GM18867 (cell line): ENCODE data around the gene EGLN1.
A peak's percentile ranks its signal among the peaks of the same experiment; 100 is the strongest.

Source experiments
- ATAC-seq: cut with Tn5 transposase; IDR thresholded peaks from one replicate; pipeline ENCODE4 v1.9.1; 2021; ENCODE audit warnings: mild to moderate bottlenecking, moderate library complexity; ENCODE audit not compliant: unreplicated experiment

The EGLN1 gene

GRCh38 chr1:231334952-231335351, 87.1 kb downstream of the EGLN1 start:
- no peak for ATAC-seq

- ATAC-seq: peak; percentile 31
These were observed 87.9 kb downstream of the EGLN1 start for GRCh38 chr1:231334079-231334666.

DNA sequence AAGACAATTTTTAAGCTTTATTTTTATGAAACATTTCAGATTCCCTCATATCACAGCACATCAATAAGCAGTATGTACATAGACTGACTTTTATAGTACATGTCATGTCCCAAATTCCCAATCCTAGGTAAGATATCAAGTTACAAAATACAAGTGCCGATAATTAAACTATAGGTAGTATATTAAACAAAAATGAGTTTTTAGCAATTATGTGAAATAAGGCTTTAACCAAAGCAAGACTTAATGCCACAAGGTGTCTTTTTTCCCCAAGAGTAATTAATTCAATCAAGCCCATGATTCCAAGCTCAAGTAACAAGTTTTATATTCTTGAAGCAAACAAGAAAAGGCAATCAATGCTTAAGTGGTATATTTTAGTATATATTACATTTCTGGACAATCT, 89.3 kb downstream of the EGLN1 start:
- ATAC-seq: no peak

GRCh38 chr1:231329483-231329882, 92.6 kb downstream of the EGLN1 start:
- no peak for ATAC-seq

DNA sequence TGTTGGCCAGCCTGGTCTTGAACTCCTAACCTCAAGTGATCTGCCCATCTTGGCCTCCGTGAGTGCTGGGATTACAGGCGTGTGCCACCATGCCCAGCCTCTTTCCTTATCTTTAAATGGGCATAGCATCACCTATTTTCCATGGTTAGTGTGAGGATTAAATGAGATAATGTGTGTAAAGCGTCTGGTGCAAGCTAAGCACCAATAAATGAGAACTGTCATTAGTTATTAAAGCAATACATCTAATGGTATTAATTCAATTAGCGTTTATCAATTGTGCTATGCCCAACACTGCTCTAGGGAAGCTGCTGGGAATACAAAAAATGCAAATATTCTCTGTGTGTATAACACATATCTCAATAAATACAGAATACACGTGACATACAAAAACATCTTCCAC, 94.5 kb downstream of the EGLN1 start:
- ATAC-seq: no peak

DNA sequence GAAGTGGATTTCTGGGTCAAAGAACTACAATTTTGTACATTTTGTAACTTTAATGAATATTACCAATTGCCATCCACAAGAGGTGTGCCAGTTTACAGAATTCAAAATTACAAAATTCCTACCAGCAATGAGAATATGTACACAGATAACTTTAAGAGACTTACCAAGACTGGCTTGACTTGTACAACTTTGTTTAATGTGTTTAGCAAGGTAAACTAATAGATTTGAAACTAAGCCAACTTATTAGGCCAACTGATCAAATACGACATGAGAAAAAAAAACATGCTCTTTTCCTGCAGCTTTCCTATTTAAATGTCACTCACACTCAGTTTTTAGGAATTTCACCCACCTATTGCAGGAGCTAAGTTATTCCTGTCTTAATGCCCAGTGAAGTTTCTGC, 95.8 kb downstream of the EGLN1 start:
- ATAC-seq: no peak

- no peak for ATAC-seq
These were observed 97.4 kb downstream of the EGLN1 start for GRCh38 chr1:231324660-231325059.

DNA sequence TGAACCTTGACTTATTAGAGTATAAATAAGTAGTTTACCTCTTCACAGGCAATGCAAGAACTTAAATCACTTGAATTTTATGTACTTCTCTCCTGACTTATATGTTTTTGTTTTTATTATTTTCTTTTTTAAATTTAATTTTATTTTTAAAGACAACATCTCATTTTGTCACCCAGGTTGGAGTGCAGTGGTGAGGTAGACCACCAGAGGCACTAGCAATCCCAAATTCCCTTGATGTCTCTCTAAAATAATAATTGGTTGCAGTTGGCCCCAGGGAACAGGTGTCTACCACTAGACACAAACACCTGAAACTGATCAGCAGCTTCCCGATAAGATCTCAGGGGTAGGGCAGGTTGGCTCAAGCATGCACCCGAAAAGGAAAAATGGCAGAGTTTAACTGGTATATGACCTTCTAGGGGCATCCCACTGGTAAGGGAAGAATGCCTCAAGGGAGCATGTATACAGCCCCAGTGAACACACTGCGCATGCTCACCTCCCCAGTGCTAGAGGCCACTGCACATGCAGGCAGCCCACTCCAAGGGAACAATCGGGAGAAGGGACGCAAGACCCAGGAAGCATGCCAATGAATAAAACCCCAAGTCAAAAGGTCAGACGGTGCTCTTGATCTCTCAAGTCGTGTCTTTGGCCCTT, 99.1 kb downstream of the EGLN1 start:
- no peak for ATAC-seq

DNA sequence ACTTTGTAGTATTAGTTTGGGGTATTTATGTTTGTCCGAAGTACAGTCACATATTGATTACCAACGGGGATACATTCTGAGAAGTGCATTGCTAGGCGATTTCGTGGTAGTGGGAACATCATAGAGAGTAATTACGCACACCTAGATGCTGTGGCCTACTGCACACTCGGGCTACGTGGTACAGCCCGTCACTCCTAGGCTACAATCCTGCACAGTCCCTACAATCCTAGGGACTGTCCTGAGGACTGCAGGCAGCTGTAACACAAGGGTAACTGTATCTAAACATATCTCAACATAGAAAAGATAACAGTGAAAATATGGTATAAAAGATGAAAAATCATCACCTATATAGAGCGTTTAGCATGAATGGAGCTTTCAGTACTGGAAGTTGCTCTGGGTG, 103.0 kb downstream of the EGLN1 start:
- no peak for ATAC-seq

GRCh38 chr1:231318568-231318967, 103.5 kb downstream of the EGLN1 start:
- ATAC-seq: no peak

GRCh38 chr1:231318015-231318355, 104.1 kb downstream of the EGLN1 start:
- no peak for ATAC-seq

- no peak for ATAC-seq
These were observed 104.6 kb downstream of the EGLN1 start for GRCh38 chr1:231317306-231318014.

DNA sequence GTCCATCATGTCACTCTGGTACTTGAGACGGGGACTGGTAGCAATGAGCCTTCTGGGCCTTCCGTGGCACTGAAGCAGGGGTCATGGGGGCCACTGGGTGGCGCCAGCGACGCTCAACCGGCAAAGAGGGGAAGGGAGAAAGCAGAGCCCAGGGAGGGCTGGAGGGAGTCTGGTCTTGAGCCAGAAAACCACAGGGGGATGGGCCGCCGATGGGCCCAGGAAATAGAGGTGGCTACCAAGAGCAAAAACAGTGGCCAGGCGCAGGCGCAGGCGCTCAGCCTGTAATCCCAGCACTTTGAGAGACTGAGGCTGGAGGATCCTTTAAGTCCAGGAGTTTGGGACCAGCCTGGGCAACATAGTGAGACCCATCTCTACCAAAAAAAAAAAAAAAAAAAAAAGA, 106.2 kb downstream of the EGLN1 start:
- ATAC-seq: peak; percentile 80
